Choroid plexus epithelial cell (primary cell): ENCODE results near the gene ZSCAN23.
"Not testable (repeated sequence)": the region's sequence is repeated elsewhere in the genome, so short reads cannot be mapped to it uniquely, and the experiment has no call there.

Experiments
- DNase-seq: peaks from one replicate; pipeline ENCODE4 v3.0.0-alpha.2; 2010; ENCODE audit warnings: low read depth
- H3K4me3 ChIP-seq: 2 replicates; pipeline ENCODE4 v1.5.1; 2011; ENCODE audit warnings: low read depth, mild to moderate bottlenecking, control low read depth, low read length, moderate library complexity
- CTCF ChIP-seq: conservative IDR thresholded peaks from 2 replicates; pipeline ENCODE4 v1.5.1; 2011; ENCODE audit warnings: low read depth, mild to moderate bottlenecking, control low read depth, inconsistent platforms, low read length, moderate library complexity

ZSCAN23 gene

GRCh38 chr6:28408076-28408802, 35.1 kb downstream of the ZSCAN23 start:
- DNase-seq: peak; percentile 23
- H3K4me3 ChIP-seq: no peak overlapping the region
- TF ChIP-seq CTCF: no peak

GRCh38 chr6:28407401-28407800, 35.9 kb downstream of the ZSCAN23 start:
- no peak for TF ChIP-seq CTCF
- H3K4me3 ChIP-seq: no peak overlapping the region
- DNase-seq: no peak

GRCh38 chr6:28403923-28404322, 39.4 kb downstream of the ZSCAN23 start:
- DNase-seq, H3K4me3 ChIP-seq: not testable (repeated sequence)

GRCh38 chr6:28402197-28402596, 41.1 kb downstream of the ZSCAN23 start:
- no peak for TF ChIP-seq CTCF
- DNase-seq: no peak
- no peak overlapping the region for H3K4me3 ChIP-seq

- peak; percentile 53 for DNase-seq
- H3K4me3 ChIP-seq: no peak overlapping the region
- no peak for TF ChIP-seq CTCF
Measured at GRCh38 chr6:28401172-28401571, 42.1 kb downstream of the ZSCAN23 start.

- no peak for TF ChIP-seq CTCF
- no peak for DNase-seq
- H3K4me3 ChIP-seq: peak overlapping the region; percentile 68
Measured at GRCh38 chr6:28400122-28400451, 43.2 kb downstream of the ZSCAN23 start.

GRCh38 chr6:28399350-28400121, 43.8 kb downstream of the ZSCAN23 start, which contains the start of gene ZSCAN12:
Gene ZSCAN12 (minus strand): TSS chr6:28399747. CDS start chr6:28398405, 1,342 bp downstream.
- TF ChIP-seq CTCF: peak; percentile 65
- DNase-seq: peak; percentile 90

More at GRCh38 chr6:28399350-28400121, 43.8 kb downstream of the ZSCAN23 start, which contains the start of gene ZSCAN12:
- H3K4me3 ChIP-seq: peak within 1 kb of the TSS; percentile 68
